ENCODE measurements around the gene LIMS4. TPM values are rescaled to one million over a fixed set of nuclear protein-coding genes. Genes with fewer than 3 reads are reported as not detected.
"Not testable (repeated sequence)": the region's sequence is repeated elsewhere in the genome, so short reads cannot be mapped to it uniquely, and the experiment has no call there.

Gene LIMS4
- polyA plus RNA-seq, 1 of the 3 experiments (the other 2 are of a cell fraction) = 10.7 TPM

GRCh38 chr2:110481200-110481599 is 8.6 kb upstream of the LIMS4 start:
- WGBS (ENCODE audit: low lambda C conversion rate) = no CpG with 5 or more reads among the region's 3 CpGs

GRCh38 chr2:110480084-110480483 is 7.5 kb upstream of the LIMS4 start:
- POLR2A ChIA-PET, CTCF ChIA-PET: not testable (repeated sequence)

More at GRCh38 chr2:110481200-110481599, 8.6 kb upstream of the LIMS4 start:
- H3K4me2 ChIP-seq; DNase-seq; CTCF ChIA-PET; H3K79me2 ChIP-seq (ENCODE audit: insufficient read depth); POLR2A ChIA-PET; H3K4me1 ChIP-seq (ENCODE audit: control insufficient read depth in 1 of 2, insufficient read depth in 2 of 2, low read depth in 1 of 2, low read length in 1 of 2); H2AFZ ChIP-seq (ENCODE audit: low read depth); H3K9me3 ChIP-seq; H3K27me3 ChIP-seq (ENCODE audit: insufficient read depth); H4K20me1 ChIP-seq (ENCODE audit: insufficient read depth); H3K9me2 ChIP-seq; H3F3A ChIP-seq (replicated peaks; ENCODE audit: insufficient read depth); H3K4me3 ChIP-seq (ENCODE audit: low read depth in 2 of 2, low read length in 1 of 2); H3K9ac ChIP-seq; H3K36me3 ChIP-seq (replicated peaks in 1 of 2; ENCODE audit: control insufficient read depth in 1 of 2, insufficient read depth in 2 of 2, low read length in 1 of 2); H3K27ac ChIP-seq (ENCODE audit: low read depth in 2 of 2, low read length in 1 of 2): not testable (repeated sequence)

DNA sequence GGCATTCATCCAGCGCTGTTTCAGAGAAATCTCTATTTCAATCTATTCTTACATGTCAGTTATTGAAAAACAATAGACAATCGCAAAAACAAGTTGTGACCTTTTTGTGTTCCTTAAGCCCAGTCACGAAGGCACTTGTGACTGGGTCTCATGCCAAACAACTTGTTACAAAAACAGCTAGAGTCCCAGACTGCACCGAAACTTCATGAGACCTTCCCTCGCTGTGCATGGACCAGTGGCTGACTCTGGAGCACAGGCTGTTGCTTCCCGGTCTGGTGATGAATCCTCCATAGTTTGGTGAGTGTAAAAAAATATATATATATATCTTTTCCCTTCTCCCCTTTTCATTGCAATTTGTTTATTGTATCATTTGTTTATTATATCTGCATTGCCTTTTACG is 4.8 kb upstream of the LIMS4 start:
- DNase-seq; H3K36me3 ChIP-seq (replicated peaks in 1 of 2; ENCODE audit: control insufficient read depth in 1 of 2, insufficient read depth in 2 of 2, low read length in 1 of 2); H3K9me2 ChIP-seq; H3K9me3 ChIP-seq; H3K4me3 ChIP-seq (ENCODE audit: low read depth in 2 of 2, low read length in 1 of 2); H3F3A ChIP-seq (replicated peaks; ENCODE audit: insufficient read depth); H4K20me1 ChIP-seq (ENCODE audit: insufficient read depth); H3K4me2 ChIP-seq; CTCF ChIA-PET; H3K27ac ChIP-seq (ENCODE audit: low read depth in 2 of 2, low read length in 1 of 2); POLR2A ChIA-PET; H3K9ac ChIP-seq; H3K4me1 ChIP-seq (ENCODE audit: control insufficient read depth in 1 of 2, insufficient read depth in 2 of 2, low read depth in 1 of 2, low read length in 1 of 2); H3K79me2 ChIP-seq (ENCODE audit: insufficient read depth); H3K27me3 ChIP-seq (ENCODE audit: insufficient read depth); H2AFZ ChIP-seq (ENCODE audit: low read depth): not testable (repeated sequence)
- WGBS (ENCODE audit: low lambda C conversion rate) = no CpG with 5 or more reads among the region's 7 CpGs

More at GRCh38 chr2:110480084-110480483, 7.5 kb upstream of the LIMS4 start:
- H3K79me2 ChIP-seq (ENCODE audit: insufficient read depth); H4K20me1 ChIP-seq (ENCODE audit: insufficient read depth); H3K4me2 ChIP-seq; H3K4me3 ChIP-seq (ENCODE audit: low read depth in 2 of 2, low read length in 1 of 2); H2AFZ ChIP-seq (ENCODE audit: low read depth); H3K27ac ChIP-seq (ENCODE audit: low read depth in 2 of 2, low read length in 1 of 2); H3K4me1 ChIP-seq (ENCODE audit: control insufficient read depth in 1 of 2, insufficient read depth in 2 of 2, low read depth in 1 of 2, low read length in 1 of 2); H3K27me3 ChIP-seq (ENCODE audit: insufficient read depth); DNase-seq; H3K9me3 ChIP-seq; H3F3A ChIP-seq (replicated peaks; ENCODE audit: insufficient read depth); H3K36me3 ChIP-seq (replicated peaks in 1 of 2; ENCODE audit: control insufficient read depth in 1 of 2, insufficient read depth in 2 of 2, low read length in 1 of 2); H3K9ac ChIP-seq; H3K9me2 ChIP-seq: not testable (repeated sequence)
- no CpG with 5 or more reads among the region's 4 CpGs for WGBS (ENCODE audit: low lambda C conversion rate)

DNA sequence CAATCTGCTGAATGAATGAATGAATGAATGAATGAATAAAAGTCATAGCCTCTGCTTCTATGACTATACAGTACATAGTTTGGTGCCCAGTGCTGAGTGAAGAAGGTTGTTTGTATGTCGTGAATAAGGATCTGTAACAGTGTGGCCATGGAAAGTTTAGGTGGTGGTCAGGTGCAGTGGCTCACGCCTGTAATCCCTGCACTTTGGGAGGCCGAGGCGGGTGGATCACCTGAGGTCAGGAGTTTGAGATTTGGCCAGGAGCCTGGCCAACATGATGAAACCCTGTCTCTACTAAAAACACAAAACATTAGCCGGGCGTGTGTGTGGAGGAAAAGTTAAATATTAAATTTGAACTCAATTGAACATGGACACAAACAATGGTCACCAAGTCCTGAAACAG is 4.3 kb upstream of the LIMS4 start:
- H2AFZ ChIP-seq (ENCODE audit: low read depth); H3K79me2 ChIP-seq (ENCODE audit: insufficient read depth); H3K36me3 ChIP-seq (replicated peaks in 1 of 2; ENCODE audit: control insufficient read depth in 1 of 2, insufficient read depth in 2 of 2, low read length in 1 of 2); POLR2A ChIA-PET; CTCF ChIA-PET; H3K4me2 ChIP-seq; H3K9me3 ChIP-seq; H3K9ac ChIP-seq; H3K27ac ChIP-seq (ENCODE audit: low read depth in 2 of 2, low read length in 1 of 2); H3F3A ChIP-seq (replicated peaks; ENCODE audit: insufficient read depth); H4K20me1 ChIP-seq (ENCODE audit: insufficient read depth); H3K27me3 ChIP-seq (ENCODE audit: insufficient read depth); H3K4me3 ChIP-seq (ENCODE audit: low read depth in 2 of 2, low read length in 1 of 2); H3K4me1 ChIP-seq (ENCODE audit: control insufficient read depth in 1 of 2, insufficient read depth in 2 of 2, low read depth in 1 of 2, low read length in 1 of 2); H3K9me2 ChIP-seq; DNase-seq: not testable (repeated sequence)
- WGBS (ENCODE audit: low lambda C conversion rate) = no CpG with 5 or more reads among the region's 6 CpGs

GRCh38 chr2:110475627-110476359 is 3.2 kb upstream of the LIMS4 start:
- POLR2A ChIA-PET = not testable (repeated sequence)

GRCh38 chr2:110474898-110475297 is 2.3 kb upstream of the LIMS4 start:
- H3K9ac ChIP-seq; DNase-seq; H3K4me3 ChIP-seq (ENCODE audit: low read depth in 2 of 2, low read length in 1 of 2); CTCF ChIA-PET; H3K27me3 ChIP-seq (ENCODE audit: insufficient read depth); H3K4me2 ChIP-seq; H3K9me3 ChIP-seq; H2AFZ ChIP-seq (ENCODE audit: low read depth); H3F3A ChIP-seq (replicated peaks; ENCODE audit: insufficient read depth); H3K79me2 ChIP-seq (ENCODE audit: insufficient read depth); H4K20me1 ChIP-seq (ENCODE audit: insufficient read depth); H3K9me2 ChIP-seq; H3K36me3 ChIP-seq (replicated peaks in 1 of 2; ENCODE audit: control insufficient read depth in 1 of 2, insufficient read depth in 2 of 2, low read length in 1 of 2); H3K27ac ChIP-seq (ENCODE audit: low read depth in 2 of 2, low read length in 1 of 2); POLR2A ChIA-PET; H3K4me1 ChIP-seq (ENCODE audit: control insufficient read depth in 1 of 2, insufficient read depth in 2 of 2, low read depth in 1 of 2, low read length in 1 of 2): not testable (repeated sequence)
- no CpG with 5 or more reads among the region's 4 CpGs for WGBS (ENCODE audit: low lambda C conversion rate)

More at GRCh38 chr2:110475627-110476359, 3.2 kb upstream of the LIMS4 start:
- H3K9me2 ChIP-seq; H3K36me3 ChIP-seq (replicated peaks in 1 of 2; ENCODE audit: control insufficient read depth in 1 of 2, insufficient read depth in 2 of 2, low read length in 1 of 2); H3K27ac ChIP-seq (ENCODE audit: low read depth in 2 of 2, low read length in 1 of 2); CTCF ChIA-PET; H3K4me2 ChIP-seq; H3K9ac ChIP-seq; H3K4me1 ChIP-seq (ENCODE audit: control insufficient read depth in 1 of 2, insufficient read depth in 2 of 2, low read depth in 1 of 2, low read length in 1 of 2); H3K9me3 ChIP-seq; H3K4me3 ChIP-seq (ENCODE audit: low read depth in 2 of 2, low read length in 1 of 2); H2AFZ ChIP-seq (ENCODE audit: low read depth); DNase-seq; H4K20me1 ChIP-seq (ENCODE audit: insufficient read depth); H3K27me3 ChIP-seq (ENCODE audit: insufficient read depth); H3K79me2 ChIP-seq (ENCODE audit: insufficient read depth); H3F3A ChIP-seq (replicated peaks; ENCODE audit: insufficient read depth): not testable (repeated sequence)
- WGBS (ENCODE audit: low lambda C conversion rate) = no CpG with 5 or more reads among the region's 3 CpGs

DNA sequence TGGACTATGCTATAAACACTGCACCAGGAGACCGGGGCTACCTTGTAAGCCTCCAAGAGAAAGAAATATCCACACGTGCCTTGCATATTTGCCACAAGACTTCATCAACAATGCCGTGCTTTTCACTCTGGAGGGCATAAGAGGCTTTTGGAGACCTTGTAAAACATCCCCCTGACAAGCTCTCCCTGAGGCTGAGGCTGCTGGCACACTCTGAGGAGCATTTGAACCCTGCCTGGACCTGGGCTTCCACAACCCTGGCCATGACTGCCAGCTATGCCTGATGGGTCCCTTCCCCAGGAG is 393 bp upstream of the LIMS4 start:
- H3K27me3 ChIP-seq (ENCODE audit: insufficient read depth); H3K27ac ChIP-seq (ENCODE audit: low read depth in 2 of 2, low read length in 1 of 2); H3K36me3 ChIP-seq (replicated peaks in 1 of 2; ENCODE audit: control insufficient read depth in 1 of 2, insufficient read depth in 2 of 2, low read length in 1 of 2); H3K9ac ChIP-seq; H3K79me2 ChIP-seq (ENCODE audit: insufficient read depth); H3K4me1 ChIP-seq (ENCODE audit: control insufficient read depth in 1 of 2, insufficient read depth in 2 of 2, low read depth in 1 of 2, low read length in 1 of 2); H3K4me3 ChIP-seq (ENCODE audit: low read depth in 2 of 2, low read length in 1 of 2); H3K4me2 ChIP-seq; H3K9me2 ChIP-seq; CTCF ChIA-PET; H3K9me3 ChIP-seq; POLR2A ChIA-PET; H2AFZ ChIP-seq (ENCODE audit: low read depth); H4K20me1 ChIP-seq (ENCODE audit: insufficient read depth); DNase-seq; H3F3A ChIP-seq (replicated peaks; ENCODE audit: insufficient read depth): not testable (repeated sequence)
- no CpG with 5 or more reads among the region's 3 CpGs for WGBS (ENCODE audit: low lambda C conversion rate)

Measured in SK-N-SH (cell line).